Hematopoietic multipotent progenitor cell treated with erythropoietin and hydrocortisone succinate and interleukin-3 and kit ligand, for 17 days (in vitro differentiated cells): ENCODE data around the gene FAM47A.

Source experiments
- DNase-seq: peaks from one replicate; pipeline ENCODE4 v3.0.0-alpha.2; 2015; ENCODE audit warnings: low spot score

The FAM47A gene

DNA sequence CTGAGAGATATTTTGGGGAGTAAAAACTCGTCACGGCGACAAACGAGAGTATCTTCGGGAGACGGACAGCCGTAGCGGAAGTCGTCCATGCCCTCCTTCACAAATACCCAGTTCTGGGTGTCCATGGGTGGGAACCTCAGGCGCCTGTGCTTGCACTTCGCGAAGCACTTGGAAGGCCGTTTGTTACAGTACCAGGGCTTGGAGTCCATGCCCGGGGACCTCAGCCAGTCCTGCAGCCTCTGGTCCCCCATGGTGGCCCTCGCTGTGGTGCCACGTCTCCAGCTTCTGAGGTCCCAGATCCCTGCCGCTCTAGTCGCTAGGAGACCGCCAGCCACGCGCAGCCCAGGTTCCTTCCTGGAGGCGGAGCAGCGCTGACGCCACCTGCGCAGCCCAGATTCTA, at the start of gene FAM47A:
TSS of gene FAM47A (minus strand) at position 287 of the 400 bp plus-strand sequence. CDS start at position 251, 36 bp downstream.
- DNase-seq: no peak

DNA sequence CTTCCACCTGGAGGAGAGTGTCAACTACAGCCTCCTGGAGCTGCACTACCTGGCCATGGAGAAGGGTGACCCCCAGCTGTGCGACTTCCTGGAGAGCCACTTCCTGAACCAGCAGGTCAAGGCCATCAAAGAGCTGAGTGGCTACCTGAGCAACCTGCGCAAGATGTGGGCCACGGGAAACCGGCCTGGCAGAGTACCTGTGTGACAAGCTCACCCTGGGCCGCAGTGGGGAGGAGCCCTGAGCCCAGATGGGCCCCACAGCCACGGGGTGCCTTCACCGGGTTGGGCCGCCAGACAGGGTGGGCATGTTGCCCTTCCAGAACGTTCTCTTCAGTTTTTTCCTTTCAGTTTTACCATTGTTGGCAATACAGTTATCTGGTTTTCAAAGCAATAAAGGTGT, 15.2 kb upstream of the FAM47A start:
- no peak for DNase-seq

DNA sequence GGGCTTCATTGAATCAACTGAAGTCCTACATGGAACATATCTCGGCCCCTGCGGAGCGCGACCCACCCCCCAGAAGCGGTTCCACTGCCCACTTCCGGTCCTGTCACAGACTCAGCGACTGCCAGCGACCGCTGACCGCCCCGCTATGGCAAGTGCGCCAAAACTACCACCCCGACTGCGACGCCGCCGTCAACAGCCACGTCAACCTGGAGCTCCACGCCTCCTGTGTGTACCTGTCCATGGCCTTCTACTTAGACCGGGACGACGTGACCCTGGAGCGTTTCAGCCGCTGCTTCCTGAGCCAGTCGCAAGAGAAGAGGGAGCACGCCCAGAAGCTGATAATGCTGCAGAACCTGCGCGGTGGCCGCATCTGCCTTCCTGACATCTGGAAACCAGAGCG, 14.8 kb upstream of the FAM47A start:
- DNase-seq: no peak

DNA sequence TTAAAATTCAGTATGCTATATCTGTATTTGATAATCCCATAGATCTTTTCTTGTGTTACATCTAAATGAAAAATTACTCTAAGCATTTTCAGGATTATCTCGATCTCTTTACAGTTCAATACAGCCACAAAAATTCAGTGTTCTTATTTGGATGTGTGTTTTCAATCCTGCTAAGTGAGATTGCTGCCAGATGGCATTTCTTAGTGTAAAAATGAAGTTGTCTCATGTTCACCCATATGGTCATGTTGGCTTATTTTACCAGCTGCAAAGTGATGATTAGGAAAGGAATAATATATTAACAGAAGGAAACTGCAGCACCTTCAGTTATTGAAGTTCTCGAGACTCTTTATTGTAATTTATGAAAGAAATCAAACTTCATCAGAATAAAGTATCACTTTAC, 12.1 kb upstream of the FAM47A start:
- DNase-seq: no peak

DNA sequence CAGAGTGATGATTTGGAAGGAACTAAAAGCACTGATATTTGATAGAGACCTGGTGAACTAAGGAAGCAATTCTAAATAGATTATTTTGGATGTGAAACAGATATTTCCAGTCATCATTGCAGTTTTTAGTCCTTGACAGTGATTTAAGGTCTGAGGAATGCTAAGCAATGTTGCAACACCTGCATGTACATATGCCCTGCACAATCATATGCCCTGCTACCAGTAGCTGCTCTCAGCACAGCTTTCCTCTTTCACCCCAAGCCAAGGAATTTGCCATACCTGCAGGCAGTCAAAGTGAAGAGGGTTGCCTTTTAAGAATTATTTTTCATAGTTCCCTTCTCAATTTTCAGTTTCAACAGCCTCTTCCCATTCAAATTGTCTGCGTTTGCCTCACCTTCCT, 8.7 kb upstream of the FAM47A start:
- no peak for DNase-seq

DNA sequence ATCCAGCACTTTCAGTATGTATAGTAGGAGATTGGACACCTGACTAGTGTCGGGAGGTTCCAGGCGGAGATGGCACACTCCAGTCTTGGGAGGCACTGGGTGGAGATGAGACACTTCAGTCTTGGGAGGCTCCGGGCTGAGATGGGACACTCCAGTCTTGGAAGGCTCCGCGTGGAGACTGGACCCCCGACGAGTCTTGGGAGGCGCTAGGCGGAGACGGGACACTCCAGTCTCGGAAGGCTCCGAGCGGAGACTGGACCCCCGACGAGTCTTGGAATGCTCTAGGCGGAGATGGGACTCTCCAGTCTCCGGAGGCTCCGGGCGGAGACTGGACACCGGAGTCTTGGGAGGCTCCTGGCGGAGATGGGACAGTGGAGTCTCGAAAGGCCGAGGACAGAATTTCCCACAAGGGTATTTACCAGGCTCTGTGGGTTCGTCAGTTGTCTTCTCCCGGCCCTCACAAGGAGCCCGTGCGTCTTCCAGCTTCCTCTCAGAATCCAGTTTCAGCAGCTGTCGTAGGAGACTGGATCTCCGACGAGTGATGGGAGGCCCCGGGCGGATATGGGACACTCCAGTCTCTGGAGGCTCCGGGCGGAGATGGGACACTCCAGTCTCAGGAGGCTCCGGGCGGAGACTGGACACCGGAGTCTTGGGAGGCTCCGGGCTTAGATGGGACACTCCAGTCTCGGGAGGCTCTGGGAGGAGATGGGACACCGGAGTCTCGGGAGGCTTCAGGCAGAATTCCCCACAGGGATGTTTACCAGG, 952 bp downstream of the FAM47A start:
- DNase-seq: no peak

DNA sequence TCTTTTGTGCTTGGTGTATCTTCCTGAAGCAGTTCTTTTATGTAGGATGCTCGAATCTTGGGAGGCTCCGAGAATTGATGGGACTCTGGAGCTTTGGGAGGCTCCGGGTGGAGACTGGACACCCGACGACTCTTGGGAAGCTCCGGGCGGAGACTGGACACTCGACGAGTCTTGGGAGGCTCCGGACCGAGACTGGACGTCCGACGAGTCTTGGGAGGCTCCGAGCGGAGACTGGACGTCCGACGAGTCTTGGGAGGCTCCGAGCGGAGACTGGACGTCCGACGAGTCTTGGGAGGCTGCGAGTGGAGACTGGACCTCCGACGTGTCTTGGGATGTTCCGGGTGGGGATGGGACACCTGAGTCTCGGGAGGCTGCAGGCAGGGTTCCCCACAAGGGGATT, 1.6 kb downstream of the FAM47A start:
- no peak for DNase-seq

DNA sequence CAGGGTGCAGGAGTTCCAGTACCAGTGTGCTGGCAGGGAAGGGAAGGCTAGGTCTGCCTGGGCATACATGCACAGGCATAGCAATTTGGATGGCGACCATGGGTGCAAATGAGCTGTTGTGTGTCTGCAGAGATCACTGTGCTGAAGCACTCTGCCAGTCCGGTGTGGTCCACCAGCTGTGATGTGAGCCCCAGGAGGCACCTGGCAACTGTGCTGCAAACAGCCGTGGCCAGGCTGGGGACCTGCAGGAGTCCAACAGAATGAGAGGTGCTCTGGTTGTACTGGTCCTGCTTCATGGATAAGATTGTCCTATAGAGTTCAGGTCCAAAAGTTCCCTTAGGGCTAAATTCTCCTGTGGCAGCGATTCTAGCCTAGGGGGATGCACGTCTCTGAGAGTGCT, 6.1 kb downstream of the FAM47A start:
- DNase-seq: no peak

DNA sequence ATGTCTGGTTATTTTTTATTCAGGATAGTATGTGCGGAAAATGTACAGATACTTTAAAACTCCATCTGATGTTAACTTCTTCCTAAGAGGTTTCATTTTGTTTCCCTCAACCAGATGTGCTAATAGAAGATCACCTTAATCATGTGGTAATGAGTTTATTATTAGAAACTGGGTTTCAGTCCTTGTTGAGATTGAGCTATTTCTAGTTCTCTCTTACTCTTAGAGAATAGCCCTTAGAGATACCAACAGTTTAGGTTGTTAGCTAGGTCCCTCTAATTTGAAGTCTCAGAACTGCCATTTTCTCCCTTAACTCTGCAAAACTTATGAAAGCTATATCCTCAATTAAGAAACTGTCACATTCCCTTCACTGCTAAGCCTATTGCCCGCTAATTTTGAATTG, 13.0 kb downstream of the FAM47A start:
- DNase-seq: no peak

DNA sequence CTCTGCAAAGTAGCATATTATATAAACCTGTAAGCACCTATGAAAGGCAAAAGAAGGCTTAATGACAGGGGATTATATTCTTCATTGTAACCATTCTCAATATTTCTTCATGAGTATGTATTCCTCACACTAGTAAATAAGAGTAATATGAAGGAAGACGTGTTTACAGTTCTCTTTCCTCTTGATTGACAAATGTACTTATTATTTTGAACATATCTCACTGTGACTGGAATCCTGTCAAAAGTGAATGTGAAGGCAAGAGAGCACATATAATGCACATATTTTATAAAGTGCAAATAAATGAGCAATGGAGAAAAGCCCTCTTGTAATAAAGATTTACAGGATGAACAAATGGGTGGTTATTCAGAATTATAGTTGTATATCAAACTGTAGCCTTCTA, 19.7 kb downstream of the FAM47A start:
- DNase-seq: no peak
